ENCODE data around the gene RALGDS. TPM values are rescaled to one million over a fixed set of nuclear protein-coding genes. Genes with fewer than 3 reads are reported as not detected.

Gene RALGDS
- total and polyA plus RNA-seq, 2 of the 4 experiments (the other 2 are of a cell fraction), result 13.1 to 36.9 TPM

DNA sequence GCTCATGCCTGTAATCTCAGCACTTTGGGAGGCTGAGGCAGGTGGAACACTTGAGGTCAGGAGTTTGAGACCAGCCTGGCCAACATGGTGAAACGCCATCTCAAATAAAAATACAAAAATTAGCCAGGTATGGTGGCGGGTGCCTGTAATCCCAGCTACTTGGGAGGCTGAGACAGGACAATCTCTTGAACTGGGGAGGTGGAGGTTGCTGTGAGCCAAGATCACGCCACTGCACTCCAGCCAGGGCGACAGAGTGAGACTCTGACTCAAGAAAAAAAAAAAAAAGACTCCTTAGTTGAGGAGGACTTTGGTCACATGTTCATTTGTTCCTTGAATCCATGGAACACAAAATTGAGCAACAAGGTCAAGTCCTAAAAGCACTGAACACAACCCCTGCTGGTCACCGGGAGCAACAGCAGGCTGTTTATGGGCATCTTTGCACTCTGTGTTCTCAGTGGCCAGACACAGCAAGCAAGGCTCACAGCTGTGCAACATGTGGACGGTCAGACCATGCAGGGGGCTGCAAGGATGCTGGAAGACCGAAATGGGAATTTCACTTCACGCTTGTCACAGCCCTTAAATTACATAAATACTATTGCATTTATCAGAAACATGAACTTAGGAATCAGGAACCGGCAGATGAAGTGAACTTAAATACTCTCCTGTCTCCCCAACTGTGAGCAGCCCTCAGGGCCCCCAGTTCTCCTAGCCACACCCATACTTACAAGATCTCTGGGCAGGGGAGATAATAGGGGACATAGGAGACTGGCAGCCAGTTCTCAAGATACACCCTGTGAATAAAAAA, 39.9 kb upstream of the RALGDS start:
- Histone ChIP-seq H3K79me1 (ENCODE audit: low read depth in 1 of 2, low read length in 2 of 2) (no peaks in the 10 kb centered on the region), H2BK5ac (ENCODE audit: low read depth, low read length, poor library complexity, severe bottlenecking) (no peak overlapping the region), H4K20me1 (ENCODE audit: insufficient read depth, low read length) (no peaks in the 10 kb centered on the region), H3K4me2 (ENCODE audit: low read depth, low read length) (no peak overlapping the region), H2BK15ac (ENCODE audit: low read depth, low read length) (no peak overlapping the region), H3K27ac (ENCODE audit: insufficient read depth, low read length) (no peak overlapping the region), H2AK9ac (replicated peaks; ENCODE audit: low read depth, low read length, poor library complexity) (no peak overlapping the region), H2AFZ (replicated peaks; ENCODE audit: low read length, poor library complexity) (no peak overlapping the region), H3K4ac (ENCODE audit: low read depth, low read length) (no peak overlapping the region), H3K4me3 (ENCODE audit: insufficient read depth, low read depth, low read length) (no peak overlapping the region), H2BK120ac (ENCODE audit: low read depth, low read length) (no peak overlapping the region), H2AK5ac (ENCODE audit: low read depth, low read length) (no peak overlapping the region), H3K14ac (replicated peaks; ENCODE audit: low read depth, low read length) (no peak overlapping the region), H3K23ac (ENCODE audit: low read depth, low read length) (no peak overlapping the region), H4K91ac (ENCODE audit: insufficient read depth, low read depth, low read length) (no peak overlapping the region), H3K9me1 (ENCODE audit: insufficient read depth, low read length) (0 out of 2 replicates have a peak, but pooled peaks cover 6% of the 10 kb centered on the region), H3K56ac (ENCODE audit: extremely low read depth, insufficient read depth, low read length) (no peak overlapping the region), H4K8ac (ENCODE audit: low read depth in 2 of 2, low read length in 2 of 2) (no peak overlapping the region), H3K27me3 (ENCODE audit: control insufficient read depth, insufficient read depth, low read length) (no peaks in the 10 kb centered on the region; the same call in 1 of the 2 replicates), H3K4me1 (ENCODE audit: control insufficient read depth, insufficient read depth, low read length) (peaks cover 10% of the 10 kb centered on the region; the same call in 1 of the 2 replicates), H3K9me3 (ENCODE audit: control insufficient read depth, insufficient read depth, low read length) (no peaks in the 10 kb centered on the region), H3K9ac (ENCODE audit: low read depth, low read length) (no peak overlapping the region), H3K36me3 (ENCODE audit: control insufficient read depth, insufficient read depth, low read length) (no peaks in the 10 kb centered on the region), H2BK20ac (ENCODE audit: low read depth, low read length) (no peak overlapping the region), H4K5ac (ENCODE audit: low read depth, low read length) (no peak overlapping the region), H3K18ac (ENCODE audit: low read depth, low read length) (no peak overlapping the region)
- in situ Hi-C loops (cut with MboI; ENCODE audit: low sequenced_read_pairs), result no loop called here
- ATAC-seq (ENCODE audit: low read depth), result peak; percentile 72
- intact Hi-C loops (cut with micrococcal nuclease), result no loop called here
- CTCF ChIA-PET, result interaction anchor here (0.6 to 1.6 kb wide), 2 partner anchors 25 to 130 kb away, joined by 3 to 10 read pairs; partner anchors contain the start of gene GTF3C5
- 40% methylated on average over 1 of the region's 9 CpGs; no CpG with 5 or more reads in 1 of the 2 experiments for WGBS, 2 experiments (ENCODE audit: extremely low coverage in 2 of 2, insufficient read length in 1 of 2)
- dilution Hi-C loops (cut with HindIII; ENCODE audit: low sequenced_read_pairs, unreplicated experiment), result no loop called here
- no TSS peak for BruUV-seq (replicated peaks)
- POLR2A ChIA-PET (ENCODE audit: unreplicated experiment), result no interaction called here
- DNase-seq, result peak; percentile 61
- TF ChIP-seq MAZ (IDR thresholded peaks at IDR 0.05; ENCODE audit: borderline replicate concordance, low read depth, low read length), result no peak
- no peak for TF ChIP-seq POLR2A (IDR thresholded peaks at IDR 0.05; ENCODE audit: low read depth, low read length)
- TF ChIP-seq, protein P1, sequence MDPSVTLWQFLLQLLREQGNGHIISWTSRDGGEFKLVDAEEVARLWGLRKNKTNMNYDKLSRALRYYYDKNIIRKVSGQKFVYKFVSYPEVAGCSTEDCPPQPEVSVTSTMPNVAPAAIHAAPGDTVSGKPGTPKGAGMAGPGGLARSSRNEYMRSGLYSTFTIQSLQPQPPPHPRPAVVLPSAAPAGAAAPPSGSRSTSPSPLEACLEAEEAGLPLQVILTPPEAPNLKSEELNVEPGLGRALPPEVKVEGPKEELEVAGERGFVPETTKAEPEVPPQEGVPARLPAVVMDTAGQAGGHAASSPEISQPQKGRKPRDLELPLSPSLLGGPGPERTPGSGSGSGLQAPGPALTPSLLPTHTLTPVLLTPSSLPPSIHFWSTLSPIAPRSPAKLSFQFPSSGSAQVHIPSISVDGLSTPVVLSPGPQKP (IDR thresholded peaks at IDR 0.05; ENCODE audit: borderline replicate concordance, low read depth, low read length), result no peak
- TF ChIP-seq SMC3 (IDR thresholded peaks at IDR 0.05; ENCODE audit: low read depth, low read length), result no peak
- TF ChIP-seq USF2 (IDR thresholded peaks at IDR 0.05; ENCODE audit: low read depth, low read length), result peak; percentile 64
- TF ChIP-seq RAD21 (IDR thresholded peaks at IDR 0.05; ENCODE audit: low read length), result peak; percentile 35
- no peak for TF ChIP-seq MAFK (IDR thresholded peaks at IDR 0.05; ENCODE audit: low read depth, low read length)
- no peak for TF ChIP-seq FOS (IDR thresholded peaks at IDR 0.05; ENCODE audit: low read depth, low read length)
- TF ChIP-seq RCOR1 (IDR thresholded peaks at IDR 0.05; ENCODE audit: insufficient replicate concordance, low read length), result no peak
- no peak for TF ChIP-seq CHD1 (IDR thresholded peaks at IDR 0.05; ENCODE audit: low read depth, low read length)
- TF ChIP-seq RFX5 (IDR thresholded peaks at IDR 0.05; ENCODE audit: low read depth, low read length), result no peak
- TF ChIP-seq, protein P2, sequence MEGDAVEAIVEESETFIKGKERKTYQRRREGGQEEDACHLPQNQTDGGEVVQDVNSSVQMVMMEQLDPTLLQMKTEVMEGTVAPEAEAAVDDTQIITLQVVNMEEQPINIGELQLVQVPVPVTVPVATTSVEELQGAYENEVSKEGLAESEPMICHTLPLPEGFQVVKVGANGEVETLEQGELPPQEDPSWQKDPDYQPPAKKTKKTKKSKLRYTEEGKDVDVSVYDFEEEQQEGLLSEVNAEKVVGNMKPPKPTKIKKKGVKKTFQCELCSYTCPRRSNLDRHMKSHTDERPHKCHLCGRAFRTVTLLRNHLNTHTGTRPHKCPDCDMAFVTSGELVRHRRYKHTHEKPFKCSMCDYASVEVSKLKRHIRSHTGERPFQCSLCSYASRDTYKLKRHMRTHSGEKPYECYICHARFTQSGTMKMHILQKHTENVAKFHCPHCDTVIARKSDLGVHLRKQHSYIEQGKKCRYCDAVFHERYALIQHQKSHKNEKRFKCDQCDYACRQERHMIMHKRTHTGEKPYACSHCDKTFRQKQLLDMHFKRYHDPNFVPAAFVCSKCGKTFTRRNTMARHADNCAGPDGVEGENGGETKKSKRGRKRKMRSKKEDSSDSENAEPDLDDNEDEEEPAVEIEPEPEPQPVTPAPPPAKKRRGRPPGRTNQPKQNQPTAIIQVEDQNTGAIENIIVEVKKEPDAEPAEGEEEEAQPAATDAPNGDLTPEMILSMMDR (conservative IDR thresholded peaks at IDR 0.05; ENCODE audit: low read depth, low read length), result peak; percentile 65
- no peak for TF ChIP-seq MXI1 (IDR thresholded peaks at IDR 0.05; ENCODE audit: borderline replicate concordance, low read depth, low read length)
- peak; percentile 87 for TF ChIP-seq CEBPB (IDR thresholded peaks at IDR 0.05; ENCODE audit: low read depth, low read length)
- no peak for TF ChIP-seq BHLHE40 (IDR thresholded peaks at IDR 0.05; ENCODE audit: low read depth, low read length)

Data from IMR-90 (cell line).